ENCODE results near the gene NISCH.

DNA sequence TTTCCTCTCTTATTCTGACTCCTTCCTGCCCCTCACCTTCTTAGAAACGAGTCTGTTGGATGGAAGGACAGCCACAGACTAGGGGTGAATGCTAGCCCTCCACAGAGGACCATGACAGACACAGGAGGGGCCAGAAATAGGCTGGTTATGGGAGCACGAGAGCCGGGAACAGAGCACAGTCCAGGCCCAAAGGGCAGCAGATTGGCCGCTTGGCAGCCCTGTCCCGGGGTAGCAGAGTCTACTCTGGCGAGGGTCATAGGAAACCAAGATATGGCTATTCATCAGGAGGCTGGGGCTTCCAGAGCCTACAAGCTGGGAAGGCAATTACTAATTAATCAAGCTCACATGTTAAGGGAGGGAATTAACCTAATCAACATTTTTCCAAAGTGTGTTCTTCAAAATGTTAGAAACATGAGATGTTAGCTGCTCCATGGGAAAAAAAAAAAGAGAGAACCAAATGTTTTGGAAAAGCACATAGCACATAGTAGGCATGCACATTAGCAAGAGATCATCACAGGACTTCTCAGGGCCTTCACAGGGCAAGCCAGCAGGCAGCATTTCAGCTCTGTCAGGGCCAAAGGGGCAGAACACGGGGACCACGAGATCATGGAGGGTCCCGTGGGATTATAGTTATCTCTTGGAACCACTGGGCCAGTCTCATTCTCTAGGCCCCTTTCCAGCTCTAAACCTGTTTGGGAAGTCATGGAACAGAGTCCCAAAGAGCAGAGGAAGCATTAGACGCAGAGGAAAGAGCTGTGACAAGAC, 23.8 kb upstream of the NISCH start:
- no peak for TF ChIP-seq EZH2 (IDR thresholded peaks at IDR 0.05; ENCODE audit: low read length, unreplicated experiment)
- TF ChIP-seq, protein P1, sequence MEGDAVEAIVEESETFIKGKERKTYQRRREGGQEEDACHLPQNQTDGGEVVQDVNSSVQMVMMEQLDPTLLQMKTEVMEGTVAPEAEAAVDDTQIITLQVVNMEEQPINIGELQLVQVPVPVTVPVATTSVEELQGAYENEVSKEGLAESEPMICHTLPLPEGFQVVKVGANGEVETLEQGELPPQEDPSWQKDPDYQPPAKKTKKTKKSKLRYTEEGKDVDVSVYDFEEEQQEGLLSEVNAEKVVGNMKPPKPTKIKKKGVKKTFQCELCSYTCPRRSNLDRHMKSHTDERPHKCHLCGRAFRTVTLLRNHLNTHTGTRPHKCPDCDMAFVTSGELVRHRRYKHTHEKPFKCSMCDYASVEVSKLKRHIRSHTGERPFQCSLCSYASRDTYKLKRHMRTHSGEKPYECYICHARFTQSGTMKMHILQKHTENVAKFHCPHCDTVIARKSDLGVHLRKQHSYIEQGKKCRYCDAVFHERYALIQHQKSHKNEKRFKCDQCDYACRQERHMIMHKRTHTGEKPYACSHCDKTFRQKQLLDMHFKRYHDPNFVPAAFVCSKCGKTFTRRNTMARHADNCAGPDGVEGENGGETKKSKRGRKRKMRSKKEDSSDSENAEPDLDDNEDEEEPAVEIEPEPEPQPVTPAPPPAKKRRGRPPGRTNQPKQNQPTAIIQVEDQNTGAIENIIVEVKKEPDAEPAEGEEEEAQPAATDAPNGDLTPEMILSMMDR (conservative IDR thresholded peaks at IDR 0.05; ENCODE audit: low read depth, low read length): no peak
- TF ChIP-seq EZH2phosphoT487 (IDR thresholded peaks at IDR 0.05; ENCODE audit: borderline replicate concordance, low read length): no peak

Data from PC-3 (cell line).